CD4-positive, alpha-beta T cell (primary cell): ENCODE measurements around the gene RALGPS1. TPM values are rescaled to one million over a fixed set of nuclear protein-coding genes. Genes with fewer than 3 reads are reported as not detected.

ENCODE experiments used
- ATAC-seq: fragments of 200-7000 bp; cut with Tn5 transposase; one replicate; pipeline ENCODE4 v1.10.0; 2022; ENCODE audit warnings: mild to moderate bottlenecking; ENCODE audit not compliant: poor library complexity
- CTCF ChIA-PET: fragments of 350-600 bp; sonication (Branson Sonifier 250); formaldehyde crosslinking; loops from one replicate; lab custom pipeline; 2021; ENCODE audit warnings: antibody characterized with exemption, inconsistent platforms; lab: Charles Lee
- POLR2A ChIA-PET: fragments of 350-600 bp; sonication (Branson Sonifier 250); formaldehyde crosslinking; loops from one replicate; lab custom pipeline; 2021; ENCODE audit warnings: antibody characterized with exemption, inconsistent platforms; lab: Charles Lee
- DNase-seq, 14 experiments: peaks; one replicate each; pipeline ENCODE4 v3.0.0-alpha.2; 2013 to 2020; ENCODE audit warnings: mixed read lengths in 2 of 14
- H3K27ac ChIP-seq, 2 donors: one replicate each; pipeline versions ENCODE4 v1.5.1 to v1.7.0; 2013; ENCODE audit warnings: low read length in 2 of 2, low read depth in 1 of 2, mild to moderate bottlenecking in 1 of 2
- H3K27me3 ChIP-seq, 2 experiments: 1 replicate in 1 of 2; 2 replicates in 1 of 2; pipeline versions ENCODE4 v1.6.1 to v1.7.0; 2013; ENCODE audit warnings: low read length in 2 of 2, control low read depth in 1 of 2, mild to moderate bottlenecking in 1 of 2, moderate library complexity in 1 of 2; ENCODE audit not compliant: insufficient read depth in 2 of 2, control insufficient read depth in 1 of 2
- H3K36me3 ChIP-seq: one replicate; pipeline ENCODE4 v1.6.1; 2013; ENCODE audit warnings: low read length, control low read depth; ENCODE audit not compliant: insufficient read depth
- H3K4me1 ChIP-seq: one replicate; pipeline ENCODE4 v1.6.1; 2013; ENCODE audit warnings: low read length, control low read depth; ENCODE audit not compliant: insufficient read depth
- H3K4me3 ChIP-seq: one replicate; pipeline ENCODE4 v1.5.1; 2013; ENCODE audit warnings: mild to moderate bottlenecking, low read length, moderate library complexity
- H3K9me3 ChIP-seq, 2 experiments: 1 replicate in 1 of 2; 2 replicates in 1 of 2; pipeline versions ENCODE4 v1.6.1 to v1.7.0; 2013; ENCODE audit warnings: low read length in 2 of 2, mild to moderate bottlenecking in 2 of 2, control low read depth in 1 of 2, moderate library complexity in 1 of 2; ENCODE audit not compliant: control insufficient read depth in 1 of 2, insufficient read depth in 1 of 2
- H3K27ac Mint-ChIP-seq: one replicate; pipeline ENCODE4 v1.8.0; 2020; ENCODE audit warnings: mixed read lengths
- H3K27me3 Mint-ChIP-seq: one replicate; pipeline ENCODE4 v1.8.0; 2021; ENCODE audit warnings: mixed read lengths
- H3K36me3 Mint-ChIP-seq: one replicate; pipeline ENCODE4 v1.8.0; 2021; ENCODE audit warnings: low read depth, mixed read lengths
- H3K4me1 Mint-ChIP-seq: one replicate; pipeline ENCODE4 v1.8.0; 2021; ENCODE audit warnings: low read depth, mixed read lengths
- H3K4me3 Mint-ChIP-seq: one replicate; pipeline ENCODE4 v1.8.0; 2020; ENCODE audit warnings: mild to moderate bottlenecking, mixed read lengths
- H3K9me3 Mint-ChIP-seq: one replicate; pipeline ENCODE4 v1.8.0; 2020; ENCODE audit warnings: mixed read lengths
- intact Hi-C, 2 experiments: fragments of 100-400 bp; cut with DNase I in 1 of 2; cut with micrococcal nuclease in 1 of 2; formaldehyde crosslinking; loops; one replicate each; pipeline versions ENCODE4 v1.15.1 to v1.9.0; 2023 to 2025; cut with DNase I, micrococcal nuclease
- total RNA-seq, 174 experiments: library from RNA in 2 of 174; stranded (reverse) in 2 of 174; gene quantifications; one replicate each; pipeline ENCODE4 v1.2.3 and lab custom pipeline; 2021 to 2026
- TF ChIP-seq, protein P1 (sequence below): fragments of 200-600 bp; IDR thresholded peaks from one replicate; pipeline ENCODE4 v1.8.0; 2022; ENCODE audit warnings: antibody characterized with exemption, mild to moderate bottlenecking

RALGPS1 gene
- total RNA-seq, 2 experiments from 2014 or later: 5.8 to 6.3 TPM

DNA sequence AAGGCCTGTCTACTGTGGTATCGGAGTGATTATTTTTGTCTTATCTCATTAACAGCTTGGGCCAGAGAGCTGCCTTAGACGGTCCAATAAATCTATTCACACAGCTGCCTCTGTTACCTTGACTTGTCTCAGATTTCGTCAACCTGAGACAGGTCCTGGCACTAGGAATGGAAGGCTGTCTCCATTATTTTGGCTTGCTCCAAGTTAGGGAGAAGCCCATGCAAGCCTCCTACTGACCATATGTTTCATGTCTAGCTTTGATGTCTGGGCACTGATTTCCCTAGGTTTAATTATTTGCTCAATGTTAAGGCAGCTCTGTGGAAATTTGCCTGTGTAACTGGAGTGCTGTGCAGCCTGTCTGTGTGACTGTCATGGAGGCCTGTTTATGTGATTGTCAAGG, 12.4 kb upstream of the RALGPS1 start:
- Histone ChIP-seq H3K36me3 (no peaks in the 10 kb centered on the region), H3K9me3 (peaks cover 7 to 8% of the 10 kb centered on the region in 2 experiments), H3K27me3 (peaks cover 0 to 2% of the 10 kb centered on the region in 2 experiments), H3K4me1 (no peaks in the 10 kb centered on the region), H3K27ac (no peak overlapping the region), H3K4me3 (no peak overlapping the region)
- Mint-ChIP-seq H3K36me3 (no peaks in the 10 kb centered on the region), H3K4me3 (no peak overlapping the region), H3K27ac (no peak overlapping the region), H3K9me3 (peaks cover 6% of the 10 kb centered on the region), H3K4me1 (no peaks in the 10 kb centered on the region), H3K27me3 (peaks cover 11% of the 10 kb centered on the region)
- TF ChIP-seq, protein P1, sequence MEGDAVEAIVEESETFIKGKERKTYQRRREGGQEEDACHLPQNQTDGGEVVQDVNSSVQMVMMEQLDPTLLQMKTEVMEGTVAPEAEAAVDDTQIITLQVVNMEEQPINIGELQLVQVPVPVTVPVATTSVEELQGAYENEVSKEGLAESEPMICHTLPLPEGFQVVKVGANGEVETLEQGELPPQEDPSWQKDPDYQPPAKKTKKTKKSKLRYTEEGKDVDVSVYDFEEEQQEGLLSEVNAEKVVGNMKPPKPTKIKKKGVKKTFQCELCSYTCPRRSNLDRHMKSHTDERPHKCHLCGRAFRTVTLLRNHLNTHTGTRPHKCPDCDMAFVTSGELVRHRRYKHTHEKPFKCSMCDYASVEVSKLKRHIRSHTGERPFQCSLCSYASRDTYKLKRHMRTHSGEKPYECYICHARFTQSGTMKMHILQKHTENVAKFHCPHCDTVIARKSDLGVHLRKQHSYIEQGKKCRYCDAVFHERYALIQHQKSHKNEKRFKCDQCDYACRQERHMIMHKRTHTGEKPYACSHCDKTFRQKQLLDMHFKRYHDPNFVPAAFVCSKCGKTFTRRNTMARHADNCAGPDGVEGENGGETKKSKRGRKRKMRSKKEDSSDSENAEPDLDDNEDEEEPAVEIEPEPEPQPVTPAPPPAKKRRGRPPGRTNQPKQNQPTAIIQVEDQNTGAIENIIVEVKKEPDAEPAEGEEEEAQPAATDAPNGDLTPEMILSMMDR: no peak
- intact Hi-C loops: no loop called here
- DNase-seq: no peak
- ATAC-seq: no peak
- CTCF ChIA-PET: interaction anchor here (0.6 kb wide), 1 partner anchor 286 kb away, joined by 6 read pairs; no protein-coding TSS in a partner anchor
- POLR2A ChIA-PET: no interaction called here

DNA sequence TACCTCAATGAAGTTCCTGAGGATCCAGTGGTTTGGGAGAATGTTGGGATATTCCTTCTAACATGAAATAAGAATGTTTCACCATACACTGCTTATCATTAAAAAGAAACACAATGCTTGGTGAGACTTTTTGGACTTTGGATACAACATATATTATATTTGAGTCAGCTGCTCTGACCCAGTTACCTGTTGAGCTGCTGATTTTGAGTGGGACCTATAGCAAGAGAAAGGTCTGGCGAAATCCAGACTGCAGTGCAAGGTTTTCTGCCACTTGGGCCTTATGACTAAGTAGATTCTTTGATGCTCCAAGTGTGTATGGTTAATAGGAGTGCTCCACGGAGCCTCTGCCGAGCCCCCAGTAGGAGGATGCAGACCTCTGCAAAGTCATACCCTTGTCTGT, 10.0 kb upstream of the RALGPS1 start:
- Histone ChIP-seq H3K4me1 (no peaks in the 10 kb centered on the region), H3K36me3 (no peaks in the 10 kb centered on the region), H3K4me3 (no peak overlapping the region), H3K27ac (no peak overlapping the region), H3K27me3 (peaks cover 3 to 6% of the 10 kb centered on the region in 2 experiments), H3K9me3 (peaks cover 7 to 8% of the 10 kb centered on the region in 2 experiments)
- Mint-ChIP-seq H3K36me3 (no peaks in the 10 kb centered on the region), H3K27me3 (peaks cover 14% of the 10 kb centered on the region), H3K9me3 (peaks cover 6% of the 10 kb centered on the region), H3K4me1 (no peaks in the 10 kb centered on the region), H3K27ac (no peak overlapping the region), H3K4me3 (no peak overlapping the region)
- TF ChIP-seq, protein P1: no peak
- CTCF ChIA-PET: no interaction called here
- POLR2A ChIA-PET: no interaction called here
- no peak for DNase-seq
- intact Hi-C loops: no loop called here
- no peak for ATAC-seq

DNA sequence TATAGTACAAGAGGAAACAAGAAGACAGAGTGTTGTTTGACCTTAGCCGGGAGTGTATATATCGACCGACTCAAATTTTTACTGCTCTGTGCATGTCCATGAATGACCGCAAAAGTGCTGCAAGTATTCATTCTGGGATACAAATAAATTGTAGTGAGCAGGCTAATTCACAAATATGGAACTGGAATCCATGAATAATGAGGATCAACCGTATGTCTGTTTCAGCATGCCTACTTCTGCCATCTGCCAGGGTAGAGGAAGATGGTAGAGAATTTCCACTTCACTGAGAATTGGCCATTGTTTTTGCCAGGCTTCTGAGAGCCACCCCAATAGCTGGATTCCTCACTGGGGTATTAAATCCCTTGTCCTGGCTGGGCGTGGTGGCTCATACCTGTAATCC, 8.5 kb upstream of the RALGPS1 start:
- DNase-seq: no peak
- H3K4me3 ChIP-seq: no peak overlapping the region

More for the DNA sequence above, 8.5 kb upstream of the RALGPS1 start:
- Histone ChIP-seq H3K27me3 (peaks cover 3 to 6% of the 10 kb centered on the region in 2 experiments), H3K36me3 (no peaks in the 10 kb centered on the region), H3K27ac (no peak overlapping the region), H3K4me1 (no peaks in the 10 kb centered on the region), H3K9me3 (peaks cover 0 to 6% of the 10 kb centered on the region in 2 experiments)
- Mint-ChIP-seq H3K4me3 (no peak overlapping the region), H3K4me1 (no peaks in the 10 kb centered on the region), H3K27me3 (peaks cover 14% of the 10 kb centered on the region), H3K9me3 (peaks cover 4% of the 10 kb centered on the region), H3K27ac (no peak overlapping the region), H3K36me3 (no peaks in the 10 kb centered on the region)
- ChIA-PET CTCF (no interaction called here), POLR2A (no interaction called here)
- TF ChIP-seq, protein P1: no peak
- no peak for ATAC-seq
- intact Hi-C loops: no loop called here
